Loucy (cell line): ENCODE results near the gene SEMA4F.

Source experiments
- CTCF ChIP-seq: fragments of 200-600 bp; sonication (generic); conservative IDR thresholded peaks from 2 replicates; pipeline ENCODE4 v1.5.1; 2014; ENCODE audit warnings: mild to moderate bottlenecking, antibody characterized with exemption, low read length
- EZH2phosphoT487 ChIP-seq: fragments of 200-600 bp; IDR thresholded peaks from 2 replicates; pipeline ENCODE4 v1.6.1; 2018; ENCODE audit warnings: antibody characterized with exemption, mild to moderate bottlenecking, moderate library complexity, borderline replicate concordance

- TF ChIP-seq CTCF (no peak), EZH2phosphoT487 (no peak)
Measured at GRCh38 chr2:74700643-74701372, 46.8 kb downstream of the SEMA4F start.
